ENCODE data around the gene PLA2G4A. TPM values are rescaled to one million over a fixed set of nuclear protein-coding genes. Genes with fewer than 3 reads are reported as not detected.

PLA2G4A gene
- total and polyA plus RNA-seq, 2 donors (not counting 1 experiment from before 2014, with no cell fraction given): 2.8 to 5.8 TPM

GRCh38 chr1:186871784-186872183 is 43.0 kb downstream of the PLA2G4A start:
- no peak overlapping the region for H3K4me3 ChIP-seq (replicated peaks in 1 of 4; ENCODE audit: control extremely low read depth in 1 of 4, insufficient read depth in 1 of 4, low read depth in 3 of 4, low read length in 4 of 4)

DNA sequence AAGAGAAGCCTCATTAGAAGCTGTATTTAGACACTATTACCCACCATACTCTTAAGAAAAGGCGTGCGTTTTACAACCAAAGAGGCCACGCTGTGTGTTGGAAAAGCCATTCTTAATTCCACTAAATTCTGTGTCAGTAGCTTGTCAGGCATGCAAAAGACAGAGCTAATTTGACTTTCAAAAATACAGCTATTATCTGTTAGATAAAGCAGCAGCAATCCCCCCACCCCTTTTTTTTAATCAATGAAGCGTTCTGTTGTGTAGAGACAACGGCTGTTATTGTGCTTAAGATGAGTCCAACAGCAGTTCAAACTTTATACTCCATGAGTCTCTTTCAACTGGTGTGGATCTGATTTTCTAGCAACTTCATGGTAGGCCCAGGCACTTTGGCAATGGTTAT is 43.5 kb downstream of the PLA2G4A start:
- H4K20me1 ChIP-seq (ENCODE audit: control insufficient read depth, extremely low read depth, insufficient read depth, low read length): no peaks in the 10 kb centered on the region
- H3K27me3 ChIP-seq (ENCODE audit: control insufficient read depth, insufficient read depth, low read length): no peaks in the 10 kb centered on the region
- no peak for DNase-seq (ENCODE audit: low read depth in 2 of 2)
- H3K36me3 ChIP-seq (ENCODE audit: control insufficient read depth, insufficient read depth, low read length): no peaks in the 10 kb centered on the region
- no peaks in the 10 kb centered on the region for H3K4me1 ChIP-seq (ENCODE audit: control insufficient read depth, extremely low read depth, insufficient read depth, low read length)
- H3K4me2 ChIP-seq (ENCODE audit: extremely low read depth, insufficient read depth, low read length): no peak overlapping the region
- no peak overlapping the region for H3K9ac ChIP-seq (ENCODE audit: insufficient read depth, low read length)
- H3K79me2 ChIP-seq (ENCODE audit: control insufficient read depth, insufficient read depth, low read length): no peaks in the 10 kb centered on the region
- no peak overlapping the region for H3K4me3 ChIP-seq (replicated peaks in 1 of 4; ENCODE audit: control extremely low read depth in 1 of 4, insufficient read depth in 1 of 4, low read depth in 3 of 4, low read length in 4 of 4)
- TF ChIP-seq EZH2 (IDR thresholded peaks at IDR 0.05; ENCODE audit: low read length, missing control alignments): no peak
- no peak for TF ChIP-seq CTCF (conservative IDR thresholded peaks at IDR 0.05 in 1 of 2, IDR thresholded peaks at IDR 0.05 in 1 of 2; ENCODE audit: low read depth in 1 of 2, low read length in 2 of 2)
- no peaks in the 10 kb centered on the region for H3K9me3 ChIP-seq (ENCODE audit: control insufficient read depth, insufficient read depth, low read depth, low read length)
- H3K27ac ChIP-seq (ENCODE audit: insufficient read depth, low read length): no peak overlapping the region
- H2AFZ ChIP-seq (ENCODE audit: low read length): no peak overlapping the region

More at GRCh38 chr1:186871784-186872183, 43.0 kb downstream of the PLA2G4A start:
- Histone ChIP-seq H3K36me3 (ENCODE audit: control insufficient read depth, insufficient read depth, low read length) (no peaks in the 10 kb centered on the region), H3K79me2 (ENCODE audit: control insufficient read depth, insufficient read depth, low read length) (no peaks in the 10 kb centered on the region), H3K27ac (ENCODE audit: insufficient read depth, low read length) (no peak overlapping the region), H4K20me1 (ENCODE audit: control insufficient read depth, extremely low read depth, insufficient read depth, low read length) (no peaks in the 10 kb centered on the region), H3K9me3 (ENCODE audit: control insufficient read depth, insufficient read depth, low read depth, low read length) (no peaks in the 10 kb centered on the region), H3K27me3 (ENCODE audit: control insufficient read depth, insufficient read depth, low read length) (no peaks in the 10 kb centered on the region), H3K9ac (ENCODE audit: insufficient read depth, low read length) (no peak overlapping the region), H3K4me2 (ENCODE audit: extremely low read depth, insufficient read depth, low read length) (no peak overlapping the region), H3K4me1 (ENCODE audit: control insufficient read depth, extremely low read depth, insufficient read depth, low read length) (no peaks in the 10 kb centered on the region), H2AFZ (ENCODE audit: low read length) (no peak overlapping the region)
- no peak for DNase-seq (ENCODE audit: low read depth in 2 of 2)
- TF ChIP-seq CTCF (conservative IDR thresholded peaks at IDR 0.05 in 1 of 2, IDR thresholded peaks at IDR 0.05 in 1 of 2; ENCODE audit: low read depth in 1 of 2, low read length in 2 of 2) (no peak), EZH2 (IDR thresholded peaks at IDR 0.05; ENCODE audit: low read length, missing control alignments) (no peak)

DNA sequence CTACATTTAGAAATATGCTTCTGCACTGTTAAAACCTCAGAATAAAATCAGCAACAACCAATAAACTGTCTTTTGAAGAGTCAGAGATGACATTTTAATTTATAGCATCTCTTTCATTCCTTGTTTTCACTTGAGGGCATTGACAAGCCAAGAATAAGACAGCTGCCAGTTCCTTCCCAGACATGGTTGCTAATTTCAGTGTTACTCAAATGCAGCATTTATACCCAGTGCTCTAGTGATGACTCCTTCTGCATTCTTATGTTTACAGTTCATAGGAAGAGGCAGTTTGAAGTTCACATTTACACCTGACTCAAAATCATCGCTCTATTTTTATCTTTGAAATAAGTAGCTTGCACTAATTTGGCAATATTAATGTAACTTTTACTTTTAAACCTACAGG is 44.9 kb downstream of the PLA2G4A start:
- no peaks in the 10 kb centered on the region for H4K20me1 ChIP-seq (ENCODE audit: control insufficient read depth, extremely low read depth, insufficient read depth, low read length)
- no peak for TF ChIP-seq CTCF (conservative IDR thresholded peaks at IDR 0.05 in 1 of 2, IDR thresholded peaks at IDR 0.05 in 1 of 2; ENCODE audit: low read depth in 1 of 2, low read length in 2 of 2)
- no peak for TF ChIP-seq EZH2 (IDR thresholded peaks at IDR 0.05; ENCODE audit: low read length, missing control alignments)
- no peaks in the 10 kb centered on the region for H3K79me2 ChIP-seq (ENCODE audit: control insufficient read depth, insufficient read depth, low read length)
- H3K4me2 ChIP-seq (ENCODE audit: extremely low read depth, insufficient read depth, low read length): no peak overlapping the region
- H3K4me3 ChIP-seq (replicated peaks in 1 of 4; ENCODE audit: control extremely low read depth in 1 of 4, insufficient read depth in 1 of 4, low read depth in 3 of 4, low read length in 4 of 4): no peak overlapping the region
- H3K4me1 ChIP-seq (ENCODE audit: control insufficient read depth, extremely low read depth, insufficient read depth, low read length): no peaks in the 10 kb centered on the region
- H3K27ac ChIP-seq (ENCODE audit: insufficient read depth, low read length): no peak overlapping the region
- no peak for DNase-seq (ENCODE audit: low read depth in 2 of 2)
- no peak overlapping the region for H2AFZ ChIP-seq (ENCODE audit: low read length)
- no peaks in the 10 kb centered on the region for H3K9me3 ChIP-seq (ENCODE audit: control insufficient read depth, insufficient read depth, low read depth, low read length)
- no peaks in the 10 kb centered on the region for H3K36me3 ChIP-seq (ENCODE audit: control insufficient read depth, insufficient read depth, low read length)
- H3K9ac ChIP-seq (ENCODE audit: insufficient read depth, low read length): no peak overlapping the region
- no peaks in the 10 kb centered on the region for H3K27me3 ChIP-seq (ENCODE audit: control insufficient read depth, insufficient read depth, low read length)

All from fibroblast of lung (primary cell).